Bone marrow (tissue), 2 donors: Measurements from ENCODE around the gene MYOT.

ENCODE experiments used
- DNase-seq, 2 donors: peaks; one replicate each; lab custom pipeline; 2025; lab: John Stamatoyannopoulos, UW

Gene MYOT

DNA sequence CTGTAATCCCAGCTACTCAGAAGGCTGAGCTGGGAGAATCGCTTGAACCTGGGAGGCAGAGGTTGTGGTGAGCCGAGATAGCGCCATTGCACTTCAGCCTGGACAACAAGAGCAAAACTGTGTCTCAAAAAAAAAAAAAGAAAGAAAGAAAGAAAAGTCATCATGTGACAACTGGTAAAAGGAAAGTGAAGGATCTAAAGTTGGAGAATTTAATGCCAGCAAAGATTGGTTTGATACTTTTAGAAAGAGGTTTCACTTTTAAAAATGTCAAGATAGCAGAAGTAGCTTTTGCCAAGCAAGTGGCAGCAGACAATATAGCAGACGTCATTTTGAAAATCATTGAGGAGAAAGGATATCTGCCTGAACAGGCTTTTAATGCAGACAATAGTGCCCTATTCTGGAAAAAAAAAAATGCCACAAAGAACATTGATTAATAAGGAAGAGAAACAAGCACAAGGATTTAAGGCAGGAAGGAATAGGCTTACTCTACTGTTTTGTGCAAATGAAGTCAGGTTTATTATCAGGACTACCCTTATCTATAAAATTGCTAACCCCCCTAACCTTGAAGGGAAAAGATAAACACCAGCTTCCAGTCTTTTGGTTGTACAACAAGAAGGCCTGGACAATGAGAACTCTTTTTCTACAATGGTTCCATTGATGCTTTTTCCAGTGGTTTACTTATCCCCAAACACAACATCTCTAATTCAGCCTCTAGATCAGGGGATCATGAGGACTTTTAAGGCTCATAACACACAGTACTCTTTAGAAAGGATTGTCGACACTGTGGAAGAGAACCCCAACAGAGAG, 33.6 kb downstream of the MYOT start:
- peak in 1 of 2 donors; percentile 35 for DNase-seq

DNA sequence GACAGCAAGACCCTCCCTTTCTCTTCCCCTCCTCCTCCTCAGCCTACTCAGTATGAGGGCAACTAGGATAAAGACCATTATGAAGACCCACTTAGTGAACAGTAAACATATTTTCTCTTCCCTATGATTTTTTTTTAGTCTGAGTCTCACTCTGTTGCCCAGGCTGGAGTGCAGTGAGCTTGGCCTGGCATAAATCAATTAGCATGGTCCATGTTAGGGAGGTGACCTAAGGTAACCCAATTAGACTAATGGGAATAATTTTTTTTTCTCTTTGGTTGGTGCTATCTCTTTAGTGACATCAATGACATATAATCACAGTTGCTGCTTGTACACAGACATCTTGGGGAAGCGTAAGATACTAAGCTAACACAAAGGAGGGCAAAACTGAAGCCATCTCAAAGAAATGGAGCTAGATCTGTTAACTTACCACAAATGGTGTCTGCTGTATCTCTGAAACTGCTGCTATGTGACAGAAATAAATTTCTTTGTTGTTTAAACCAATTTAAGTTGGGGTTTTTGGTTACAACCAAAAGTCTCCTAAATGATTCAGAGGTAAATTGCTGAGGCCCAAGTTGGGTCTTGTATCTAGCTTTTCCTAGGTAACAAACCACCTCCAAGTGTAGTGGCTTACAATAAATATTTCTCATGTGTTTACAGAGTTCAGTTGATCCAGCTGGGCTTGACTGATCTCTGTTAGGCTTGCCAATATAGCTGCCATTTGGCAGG, 34.9 kb downstream of the MYOT start:
- DNase-seq = no peak

DNA sequence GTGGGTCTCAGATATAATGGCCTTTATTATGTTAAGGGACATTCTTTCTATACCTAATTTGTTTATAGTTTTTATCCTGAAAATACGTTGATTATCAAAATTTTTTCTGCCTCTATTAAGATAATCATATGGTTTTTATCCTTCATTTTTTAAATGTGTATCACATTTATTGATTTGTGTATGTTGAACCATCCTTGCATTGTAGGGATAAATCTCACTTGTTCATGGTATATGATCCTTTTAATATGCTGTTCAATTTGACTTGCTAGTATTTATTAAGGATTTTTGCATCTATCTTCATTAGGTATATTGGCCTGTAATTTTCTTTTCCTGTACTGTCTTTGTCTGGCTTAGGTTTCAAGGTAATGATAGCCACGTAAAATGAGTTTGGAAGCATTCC, 47.1 kb downstream of the MYOT start:
- no peak for DNase-seq

DNA sequence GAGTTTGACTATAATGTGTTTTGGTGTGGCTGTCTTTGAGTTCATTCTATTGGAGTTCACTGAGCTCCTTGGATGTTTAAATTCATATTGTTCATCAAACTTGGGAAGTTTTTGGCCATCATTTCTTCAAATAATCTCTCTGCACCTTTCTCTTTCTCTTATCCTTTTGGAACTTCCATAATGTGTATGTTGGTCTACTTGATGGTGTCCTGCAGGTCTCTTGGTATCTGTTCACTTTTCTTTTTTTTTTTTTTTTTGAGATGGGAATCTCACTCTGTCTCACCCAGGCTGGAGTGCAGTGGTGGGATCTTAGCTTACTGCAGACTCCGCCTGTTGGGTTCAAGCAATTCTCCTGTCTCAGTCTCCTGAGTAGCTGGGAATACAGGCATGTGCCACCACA, 49.3 kb downstream of the MYOT start:
- DNase-seq = no peak

GRCh38 chr5:137921931-137922330, 54.3 kb downstream of the MYOT start:
- no peak for DNase-seq

GRCh38 chr5:137923856-137924255, 56.2 kb downstream of the MYOT start:
- no peak for DNase-seq

DNA sequence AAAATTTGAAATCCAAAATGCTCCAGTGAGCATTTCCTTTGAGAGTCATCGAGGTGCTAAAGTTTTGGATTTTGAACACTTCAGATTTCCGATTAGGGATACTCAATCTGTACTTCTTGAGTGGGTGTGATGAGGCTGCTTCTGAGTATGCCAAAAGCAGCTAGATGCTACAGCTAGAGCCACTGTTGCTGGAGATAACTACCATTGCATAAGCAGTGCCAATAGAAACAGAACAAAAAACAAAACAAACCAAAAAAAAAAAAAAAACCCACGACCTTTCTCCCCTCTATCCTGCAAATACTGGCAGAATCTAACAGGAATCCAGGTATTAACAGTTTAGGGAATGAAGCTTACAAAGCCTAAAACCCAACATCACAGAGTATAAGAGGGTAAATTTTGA, 65.1 kb downstream of the MYOT start:
- DNase-seq = no peak

- DNase-seq = no peak
These were observed 65.8 kb downstream of the MYOT start for GRCh38 chr5:137933491-137933911.

- no peak for DNase-seq
These were observed 67.5 kb downstream of the MYOT start for GRCh38 chr5:137935190-137935589.

- no peak for DNase-seq
These were observed 68.0 kb downstream of the MYOT start for GRCh38 chr5:137935694-137936093.
